Esophagus squamous epithelium (tissue), 4 donors: Measurements from ENCODE around the gene BOLA2B.

Experiments used
- POLR2A ChIP-seq, 4 donors: fragments of 450-650 bp; IDR thresholded peaks; one replicate each; pipeline ENCODE4 v1.6.1; 2017; ENCODE audit warnings: antibody characterized with exemption in 4 of 4, mild to moderate bottlenecking in 4 of 4, moderate library complexity in 3 of 4
- TF ChIP-seq, protein P1 (sequence below), 6 experiments: fragments of 450-650 bp in 4 of 6; fragments of 200-600 bp in 2 of 6; sonication (generic) in 2 of 6; IDR thresholded peaks; one replicate each; pipeline ENCODE4 v1.5.1; 2016 to 2019; ENCODE audit warnings: antibody characterized with exemption in 6 of 6, mild to moderate bottlenecking in 4 of 6, moderate library complexity in 4 of 6

GRCh38 chr16:30186444-30186781 is 7.1 kb downstream of the BOLA2B start:
- TF ChIP-seq, protein P1, sequence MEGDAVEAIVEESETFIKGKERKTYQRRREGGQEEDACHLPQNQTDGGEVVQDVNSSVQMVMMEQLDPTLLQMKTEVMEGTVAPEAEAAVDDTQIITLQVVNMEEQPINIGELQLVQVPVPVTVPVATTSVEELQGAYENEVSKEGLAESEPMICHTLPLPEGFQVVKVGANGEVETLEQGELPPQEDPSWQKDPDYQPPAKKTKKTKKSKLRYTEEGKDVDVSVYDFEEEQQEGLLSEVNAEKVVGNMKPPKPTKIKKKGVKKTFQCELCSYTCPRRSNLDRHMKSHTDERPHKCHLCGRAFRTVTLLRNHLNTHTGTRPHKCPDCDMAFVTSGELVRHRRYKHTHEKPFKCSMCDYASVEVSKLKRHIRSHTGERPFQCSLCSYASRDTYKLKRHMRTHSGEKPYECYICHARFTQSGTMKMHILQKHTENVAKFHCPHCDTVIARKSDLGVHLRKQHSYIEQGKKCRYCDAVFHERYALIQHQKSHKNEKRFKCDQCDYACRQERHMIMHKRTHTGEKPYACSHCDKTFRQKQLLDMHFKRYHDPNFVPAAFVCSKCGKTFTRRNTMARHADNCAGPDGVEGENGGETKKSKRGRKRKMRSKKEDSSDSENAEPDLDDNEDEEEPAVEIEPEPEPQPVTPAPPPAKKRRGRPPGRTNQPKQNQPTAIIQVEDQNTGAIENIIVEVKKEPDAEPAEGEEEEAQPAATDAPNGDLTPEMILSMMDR (IDR thresholded peaks at IDR 0.05), result no peak
- no peak for TF ChIP-seq POLR2A (IDR thresholded peaks at IDR 0.05)
